Tibial artery (tissue), 4 donors: ENCODE measurements around the gene KCTD1.

Experiments used
- DNase-seq, 2 donors: peaks; one replicate each; pipeline ENCODE4 v3.0.0-alpha.2; 2019
- H3K27ac ChIP-seq, 2 donors: fragments of 200-600 bp; sonication (generic) in 1 of 2; 1 replicate in 1 of 2; 2 replicates in 1 of 2; pipeline ENCODE4 v1.5.1; 2018 to 2019; ENCODE audit warnings: mild to moderate bottlenecking in 1 of 2
- H3K27me3 ChIP-seq, 2 donors: fragments of 200-600 bp; sonication (generic) in 1 of 2; one replicate each; pipeline versions ENCODE4 v1.5.1 to v1.6.0; 2016 to 2019
- H3K36me3 ChIP-seq, 3 donors: fragments of 200-600 bp; sonication (generic) in 2 of 3; one replicate each; pipeline ENCODE4 v1.5.1; 2016 to 2019; ENCODE audit warnings: mild to moderate bottlenecking in 2 of 3
- H3K4me1 ChIP-seq, 4 donors: fragments of 200-600 bp; sonication (generic) in 2 of 4; 1 replicate in 3 of 4; 2 replicates in 1 of 4; pipeline ENCODE4 v1.5.1; 2016 to 2019
- H3K4me3 ChIP-seq, 2 donors: fragments of 200-600 bp; sonication (generic) in 1 of 2; 1 replicate in 1 of 2; 2 replicates in 1 of 2; pipeline ENCODE4 v1.5.1; 2018 to 2019; ENCODE audit warnings: mild to moderate bottlenecking in 2 of 2
- H3K9me3 ChIP-seq, 3 donors: fragments of 200-600 bp; sonication (generic) in 1 of 3; one replicate each; pipeline ENCODE4 v1.5.1; 2016 to 2019
- intact Hi-C: fragments of 100-400 bp; cut with DNase I; formaldehyde crosslinking; loops from one replicate; pipeline ENCODE4 v1.15.0; 2023; ENCODE audit warnings: low total_unique reads
- TF ChIP-seq, protein P1 (sequence below), 2 experiments: fragments of 200-600 bp in 1 of 2; fragments of 450-650 bp in 1 of 2; IDR thresholded peaks; one replicate each; pipeline ENCODE4 v1.5.1; 2017 to 2019; ENCODE audit warnings: antibody characterized with exemption in 2 of 2, mild to moderate bottlenecking in 1 of 2, moderate library complexity in 1 of 2

Gene KCTD1

DNA sequence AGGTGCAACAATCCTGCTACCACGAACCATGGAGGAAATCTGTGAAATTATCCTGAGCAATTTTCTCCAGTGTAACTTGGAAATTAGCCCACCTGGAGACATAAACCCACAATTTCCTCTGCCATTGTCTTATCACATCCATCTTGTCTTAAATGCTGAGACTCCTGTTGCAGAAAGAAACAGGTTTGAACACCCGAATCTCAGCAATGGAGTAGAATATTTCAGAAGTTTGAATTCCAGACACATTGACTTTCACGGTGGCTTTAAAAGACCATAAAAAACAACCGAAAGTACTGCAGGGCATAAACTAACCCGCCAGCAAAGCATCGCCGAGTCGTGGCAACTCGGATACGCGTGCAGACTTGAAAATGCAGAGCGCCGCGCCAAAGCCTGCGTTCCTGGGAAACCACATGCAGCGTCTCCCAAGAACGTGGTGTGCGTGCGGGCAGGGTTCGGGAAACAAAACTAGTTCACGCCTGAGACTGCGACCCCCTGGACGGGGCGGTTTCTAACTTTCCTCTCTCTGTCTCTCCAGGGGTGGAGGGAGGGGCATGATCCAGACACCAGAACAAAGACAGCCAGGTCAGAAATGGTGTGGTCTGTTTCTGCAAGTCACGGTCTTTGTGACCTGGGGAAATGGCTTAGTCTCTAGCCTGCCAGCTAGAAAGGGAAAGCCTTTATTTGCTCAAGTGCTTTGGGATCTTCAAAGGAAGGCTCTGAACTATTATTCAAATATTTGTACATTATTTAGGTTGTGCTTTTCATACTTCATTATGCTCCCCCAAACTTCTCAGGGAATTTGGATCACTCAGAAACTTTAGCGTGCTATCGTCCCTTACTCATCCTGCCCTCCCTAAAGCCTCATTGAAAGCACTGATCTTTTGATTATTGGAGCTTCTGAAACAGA, 26.9 kb upstream of the KCTD1 start:
- H3K4me1 ChIP-seq, result peaks cover 0 to 14% (median 2%) of the 10 kb centered on the region in 4 donors
- peak overlapping the region; percentile 48 for H3K4me3 ChIP-seq
- H3K27me3 ChIP-seq, result no peaks in the 10 kb centered on the region
- no peaks in the 10 kb centered on the region for H3K36me3 ChIP-seq
- intact Hi-C loops, result no loop called here
- H3K27ac ChIP-seq, result peak overlapping the region in 1 of 2 donors; percentile 24
- DNase-seq, result peak in 1 of 2 donors; percentile 28
- TF ChIP-seq, protein P1, sequence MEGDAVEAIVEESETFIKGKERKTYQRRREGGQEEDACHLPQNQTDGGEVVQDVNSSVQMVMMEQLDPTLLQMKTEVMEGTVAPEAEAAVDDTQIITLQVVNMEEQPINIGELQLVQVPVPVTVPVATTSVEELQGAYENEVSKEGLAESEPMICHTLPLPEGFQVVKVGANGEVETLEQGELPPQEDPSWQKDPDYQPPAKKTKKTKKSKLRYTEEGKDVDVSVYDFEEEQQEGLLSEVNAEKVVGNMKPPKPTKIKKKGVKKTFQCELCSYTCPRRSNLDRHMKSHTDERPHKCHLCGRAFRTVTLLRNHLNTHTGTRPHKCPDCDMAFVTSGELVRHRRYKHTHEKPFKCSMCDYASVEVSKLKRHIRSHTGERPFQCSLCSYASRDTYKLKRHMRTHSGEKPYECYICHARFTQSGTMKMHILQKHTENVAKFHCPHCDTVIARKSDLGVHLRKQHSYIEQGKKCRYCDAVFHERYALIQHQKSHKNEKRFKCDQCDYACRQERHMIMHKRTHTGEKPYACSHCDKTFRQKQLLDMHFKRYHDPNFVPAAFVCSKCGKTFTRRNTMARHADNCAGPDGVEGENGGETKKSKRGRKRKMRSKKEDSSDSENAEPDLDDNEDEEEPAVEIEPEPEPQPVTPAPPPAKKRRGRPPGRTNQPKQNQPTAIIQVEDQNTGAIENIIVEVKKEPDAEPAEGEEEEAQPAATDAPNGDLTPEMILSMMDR (IDR thresholded peaks at IDR 0.05), result no peak
- no peaks in the 10 kb centered on the region for H3K9me3 ChIP-seq

- DNase-seq, result no peak
These were observed 20.7 kb upstream of the KCTD1 start for GRCh38 chr18:26568926-26569665.

DNA sequence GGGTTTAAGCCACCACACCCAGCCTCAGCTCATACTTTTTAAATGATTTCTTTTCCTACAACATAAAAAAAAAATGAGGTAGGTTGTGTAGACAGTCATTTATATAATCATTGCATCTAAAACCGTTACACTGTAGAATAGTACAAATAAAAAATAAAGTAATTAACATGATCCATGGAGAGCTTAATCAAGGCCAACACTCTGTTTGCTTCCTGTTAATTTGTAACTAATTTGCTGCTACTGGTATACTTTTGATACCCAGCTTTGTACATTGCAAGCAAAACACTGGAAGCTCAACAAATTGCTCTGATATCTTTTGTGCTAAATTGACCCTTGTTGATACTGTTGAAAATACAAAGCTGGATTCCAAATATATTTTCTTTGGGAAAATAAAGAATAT, 20.2 kb upstream of the KCTD1 start:
- Histone ChIP-seq H3K27me3 (no peaks in the 10 kb centered on the region), H3K9me3 (no peaks in the 10 kb centered on the region), H3K36me3 (no peaks in the 10 kb centered on the region), H3K27ac (no peak overlapping the region), H3K4me3 (no peak overlapping the region), H3K4me1 (no peaks in the 10 kb centered on the region)
- DNase-seq, result no peak
- intact Hi-C loops, result no loop called here
- TF ChIP-seq, protein P1 (IDR thresholded peaks at IDR 0.05), result no peak

More at GRCh38 chr18:26568926-26569665, 20.7 kb upstream of the KCTD1 start:
- Histone ChIP-seq H3K4me3 (no peak overlapping the region), H3K27me3 (no peaks in the 10 kb centered on the region), H3K4me1 (no peaks in the 10 kb centered on the region), H3K9me3 (no peaks in the 10 kb centered on the region), H3K27ac (no peak overlapping the region), H3K36me3 (no peaks in the 10 kb centered on the region)
- TF ChIP-seq, protein P1 (IDR thresholded peaks at IDR 0.05), result no peak
- intact Hi-C loops, result no loop called here

- H3K4me3 ChIP-seq, result no peak overlapping the region
- H3K4me1 ChIP-seq, result no peaks in the 10 kb centered on the region
- no peak for DNase-seq
- intact Hi-C loops, result no loop called here
- no peaks in the 10 kb centered on the region for H3K27me3 ChIP-seq
- H3K27ac ChIP-seq, result no peak overlapping the region
- no peaks in the 10 kb centered on the region for H3K36me3 ChIP-seq
- TF ChIP-seq, protein P1 (IDR thresholded peaks at IDR 0.05), result no peak
- no peaks in the 10 kb centered on the region for H3K9me3 ChIP-seq
These were observed 18.7 kb upstream of the KCTD1 start for GRCh38 chr18:26566874-26567555.

DNA sequence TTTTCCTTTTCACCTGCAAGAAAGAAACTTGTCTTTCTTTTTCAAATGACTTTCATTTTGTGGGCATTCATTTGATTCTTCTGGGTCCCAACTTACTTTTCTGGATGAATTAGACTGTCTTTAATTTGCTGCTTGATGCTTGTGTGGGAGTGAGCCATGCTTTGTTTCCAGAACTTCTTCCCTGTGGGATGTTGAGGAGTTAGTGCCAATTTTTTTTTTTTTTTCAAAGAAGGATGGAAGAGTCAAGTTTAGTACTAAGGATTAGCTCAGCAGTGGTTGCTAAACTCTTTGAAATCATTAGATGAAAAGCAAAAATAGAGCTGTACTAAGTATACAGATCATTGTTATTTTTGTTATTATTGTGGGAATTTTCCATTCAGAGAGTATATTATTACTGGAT, 17.2 kb upstream of the KCTD1 start:
- no peaks in the 10 kb centered on the region for H3K4me1 ChIP-seq
- DNase-seq, result no peak
- TF ChIP-seq, protein P1 (IDR thresholded peaks at IDR 0.05), result no peak
- H3K4me3 ChIP-seq, result no peak overlapping the region
- no peaks in the 10 kb centered on the region for H3K36me3 ChIP-seq
- intact Hi-C loops, result no loop called here
- H3K9me3 ChIP-seq, result no peaks in the 10 kb centered on the region
- no peak overlapping the region for H3K27ac ChIP-seq
- H3K27me3 ChIP-seq, result no peaks in the 10 kb centered on the region
